GM12874 (cell line): ENCODE data around the gene EIF4E1B.

ENCODE experiments used
- TF ChIP-seq, protein P1 (sequence below): IDR thresholded peaks from 2 replicates; pipeline ENCODE4 v1.5.1; 2011; ENCODE audit warnings: low read depth, mild to moderate bottlenecking, control low read depth, low read length, moderate library complexity; ENCODE audit not compliant: insufficient read depth

The EIF4E1B gene

DNA sequence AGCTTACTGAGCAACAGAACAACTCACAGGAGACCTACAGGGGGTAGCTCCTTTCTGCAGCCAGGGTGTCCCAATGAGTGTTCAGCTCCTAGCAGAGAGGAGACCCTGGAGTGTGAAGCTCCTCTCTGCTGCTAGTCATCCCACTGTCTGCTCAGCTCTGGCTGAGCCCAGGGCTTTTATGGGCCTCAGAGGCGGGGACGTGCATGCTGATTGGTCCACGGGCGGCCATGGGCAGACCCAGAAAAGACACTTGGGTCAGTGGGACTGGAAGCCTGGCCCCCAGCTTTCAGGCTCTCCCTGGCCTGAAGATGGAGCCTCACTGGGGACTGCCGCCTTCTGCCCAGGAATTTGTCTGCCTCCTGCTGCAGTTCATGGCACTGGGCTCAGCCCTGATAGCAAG, 57.4 kb downstream of the EIF4E1B start:
- TF ChIP-seq, protein P1, sequence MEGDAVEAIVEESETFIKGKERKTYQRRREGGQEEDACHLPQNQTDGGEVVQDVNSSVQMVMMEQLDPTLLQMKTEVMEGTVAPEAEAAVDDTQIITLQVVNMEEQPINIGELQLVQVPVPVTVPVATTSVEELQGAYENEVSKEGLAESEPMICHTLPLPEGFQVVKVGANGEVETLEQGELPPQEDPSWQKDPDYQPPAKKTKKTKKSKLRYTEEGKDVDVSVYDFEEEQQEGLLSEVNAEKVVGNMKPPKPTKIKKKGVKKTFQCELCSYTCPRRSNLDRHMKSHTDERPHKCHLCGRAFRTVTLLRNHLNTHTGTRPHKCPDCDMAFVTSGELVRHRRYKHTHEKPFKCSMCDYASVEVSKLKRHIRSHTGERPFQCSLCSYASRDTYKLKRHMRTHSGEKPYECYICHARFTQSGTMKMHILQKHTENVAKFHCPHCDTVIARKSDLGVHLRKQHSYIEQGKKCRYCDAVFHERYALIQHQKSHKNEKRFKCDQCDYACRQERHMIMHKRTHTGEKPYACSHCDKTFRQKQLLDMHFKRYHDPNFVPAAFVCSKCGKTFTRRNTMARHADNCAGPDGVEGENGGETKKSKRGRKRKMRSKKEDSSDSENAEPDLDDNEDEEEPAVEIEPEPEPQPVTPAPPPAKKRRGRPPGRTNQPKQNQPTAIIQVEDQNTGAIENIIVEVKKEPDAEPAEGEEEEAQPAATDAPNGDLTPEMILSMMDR: no peak

DNA sequence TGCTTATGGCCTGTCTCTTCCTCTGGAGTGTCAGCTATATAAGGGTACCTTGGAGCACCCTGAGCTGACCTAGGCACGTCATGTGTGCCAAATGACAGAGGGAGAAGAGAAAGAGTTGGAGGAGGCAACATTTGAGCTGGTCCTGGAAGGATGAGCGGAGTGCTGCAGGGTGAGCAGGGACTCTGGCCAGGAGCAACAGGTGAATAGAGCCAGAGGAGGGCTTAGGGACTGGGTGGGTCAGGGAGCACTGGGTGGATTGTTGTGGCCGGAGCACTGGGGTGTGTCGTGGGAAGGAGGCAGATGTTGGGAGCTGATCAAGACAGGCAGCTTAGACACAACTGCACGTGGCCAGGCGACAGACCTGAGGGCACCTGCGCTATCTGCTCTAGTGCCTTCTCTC, 60.4 kb downstream of the EIF4E1B start:
- TF ChIP-seq, protein P1: no peak

DNA sequence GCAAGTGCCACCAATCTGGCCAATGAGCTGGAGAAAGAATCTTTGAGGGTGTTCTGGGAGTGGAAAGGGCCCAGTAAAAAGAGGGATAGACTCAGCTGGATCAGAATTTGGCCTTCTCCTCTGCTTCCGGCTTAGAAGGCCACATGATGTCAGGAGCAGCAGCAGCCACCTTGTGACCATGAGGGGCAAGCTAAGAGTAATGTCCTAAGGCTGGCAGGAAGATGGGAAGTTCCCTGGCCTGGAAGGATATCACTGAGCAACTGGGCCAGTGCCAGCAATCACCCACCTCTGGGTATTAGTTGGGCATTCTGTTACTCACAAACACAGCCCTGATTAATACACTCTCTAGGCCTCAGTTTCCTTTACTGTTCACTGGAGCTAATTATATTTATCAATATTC, 61.0 kb downstream of the EIF4E1B start:
- TF ChIP-seq, protein P1: no peak

DNA sequence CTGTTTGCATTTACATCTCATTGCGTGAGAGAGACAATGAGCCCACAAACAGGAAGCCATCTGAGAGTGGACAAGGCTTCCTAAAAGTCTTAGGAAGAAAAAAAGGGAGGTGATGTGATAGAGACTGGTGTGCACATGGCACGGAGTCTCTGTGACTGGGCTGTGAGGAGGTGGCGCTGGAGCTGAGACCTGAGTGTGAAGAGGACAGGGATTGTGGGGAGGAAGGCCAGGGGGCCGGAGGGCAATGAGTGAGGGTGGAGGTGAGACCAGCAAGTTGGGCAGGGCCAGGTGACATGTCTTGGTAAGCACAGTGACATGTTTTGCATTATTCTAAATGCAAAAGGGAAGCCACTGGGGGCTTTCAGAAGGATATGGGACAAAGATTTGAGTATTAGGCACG, 61.9 kb downstream of the EIF4E1B start:
- TF ChIP-seq, protein P1: no peak

DNA sequence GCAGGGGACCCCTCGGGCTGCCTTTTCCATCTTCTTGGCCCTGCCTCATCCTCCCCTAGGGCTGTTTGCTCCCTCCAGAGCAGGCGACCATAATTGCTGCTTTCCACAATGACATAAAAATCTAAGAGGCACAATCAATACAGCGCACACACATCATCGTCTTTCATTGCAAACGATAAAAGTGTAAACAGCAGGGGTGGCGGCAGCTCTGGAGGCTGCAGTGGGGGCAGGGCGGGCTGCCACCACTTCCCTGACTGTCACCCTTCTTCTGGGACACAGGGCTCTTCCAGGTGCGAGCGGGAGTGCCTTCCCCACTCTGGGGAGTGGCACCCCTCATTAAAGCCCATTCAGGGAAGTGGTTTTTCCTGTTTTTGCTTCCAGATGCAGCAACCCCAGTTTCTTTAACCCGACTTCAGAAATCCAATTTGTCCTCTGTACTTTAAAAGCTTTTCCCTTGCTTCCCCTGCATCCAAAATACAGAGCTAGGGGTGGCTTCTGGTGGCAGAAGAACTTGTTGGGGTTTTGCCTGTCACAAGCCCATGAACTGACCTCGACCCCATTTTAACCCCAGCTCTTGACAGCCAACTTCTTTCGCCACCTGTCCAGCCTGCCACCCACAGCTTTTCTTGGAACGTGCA, 62.5 kb downstream of the EIF4E1B start:
- TF ChIP-seq, protein P1: no peak

DNA sequence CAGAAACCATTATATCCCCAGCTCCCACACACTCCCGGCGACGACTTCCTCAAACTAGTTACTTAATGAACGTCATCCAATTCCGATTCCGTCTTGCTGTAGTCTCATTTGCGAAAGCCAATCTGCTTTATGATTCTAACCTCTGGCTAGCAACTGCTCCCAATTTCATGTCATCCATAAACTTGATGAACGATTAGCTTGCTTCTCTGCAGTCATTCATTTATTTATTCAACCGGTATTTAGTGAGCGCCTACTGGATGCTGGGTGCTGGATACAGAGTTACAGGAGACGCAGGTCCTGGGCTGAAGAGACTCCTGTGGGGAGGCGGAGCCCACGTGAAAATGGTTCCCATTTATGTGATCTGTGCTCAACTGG, 63.0 kb downstream of the EIF4E1B start:
- TF ChIP-seq, protein P1: no peak

DNA sequence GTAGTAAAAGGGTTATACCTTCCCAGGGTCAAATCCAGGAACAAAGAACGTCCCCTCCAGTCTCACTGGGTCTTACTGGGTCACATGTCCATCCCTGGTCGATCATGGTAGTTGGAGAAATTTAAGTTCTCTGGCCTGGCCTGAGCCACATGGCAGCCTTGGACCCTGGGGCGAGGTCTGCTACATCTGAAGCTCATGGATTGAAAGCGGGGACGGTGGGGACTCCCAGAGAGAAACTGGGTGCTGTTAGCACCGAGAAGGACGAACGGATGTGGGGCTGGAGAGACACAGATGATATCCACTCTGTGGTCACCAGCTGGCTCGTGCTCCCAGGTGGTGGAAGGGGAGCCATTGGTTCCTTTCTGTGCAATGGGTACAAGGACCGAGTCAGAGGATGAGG, 63.7 kb downstream of the EIF4E1B start:
- TF ChIP-seq, protein P1: no peak
